Sigmoid colon (tissue), 4 donors: ENCODE measurements around the gene KCTD17.

ENCODE experiments used
- EP300 ChIP-seq, 4 donors: sonication (generic); formaldehyde crosslinking; IDR thresholded peaks; one replicate each; pipeline ENCODE4 v1.6.1; 2017; ENCODE audit warnings: antibody characterized with exemption in 4 of 4
- TF ChIP-seq, protein P1 (sequence below), 4 experiments: fragments of 450-650 bp in 3 of 4; fragments of 200-600 bp in 1 of 4; IDR thresholded peaks; one replicate each; pipeline ENCODE4 v1.5.1; 2016 to 2019; ENCODE audit warnings: antibody characterized with exemption in 4 of 4, mild to moderate bottlenecking in 3 of 4, moderate library complexity in 2 of 4

DNA sequence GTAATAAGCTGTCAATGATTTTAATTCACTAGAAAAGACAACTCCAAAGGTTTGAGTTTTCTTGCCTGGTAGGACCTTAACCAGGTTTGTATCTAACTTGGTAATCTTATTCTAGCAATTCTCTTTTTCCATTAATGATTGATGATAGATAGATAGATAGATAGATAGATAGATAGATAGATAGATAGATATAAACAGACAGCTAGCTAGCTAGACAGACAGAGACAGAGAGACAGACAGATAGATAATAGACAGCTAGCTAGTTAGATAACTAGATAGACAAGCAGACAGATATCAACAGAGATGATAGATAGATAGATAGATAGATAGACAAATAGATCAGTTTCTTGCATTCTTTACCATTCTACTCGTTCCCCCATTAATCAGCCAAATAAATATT, 42.7 kb downstream of the KCTD17 start:
- TF ChIP-seq, protein P1, sequence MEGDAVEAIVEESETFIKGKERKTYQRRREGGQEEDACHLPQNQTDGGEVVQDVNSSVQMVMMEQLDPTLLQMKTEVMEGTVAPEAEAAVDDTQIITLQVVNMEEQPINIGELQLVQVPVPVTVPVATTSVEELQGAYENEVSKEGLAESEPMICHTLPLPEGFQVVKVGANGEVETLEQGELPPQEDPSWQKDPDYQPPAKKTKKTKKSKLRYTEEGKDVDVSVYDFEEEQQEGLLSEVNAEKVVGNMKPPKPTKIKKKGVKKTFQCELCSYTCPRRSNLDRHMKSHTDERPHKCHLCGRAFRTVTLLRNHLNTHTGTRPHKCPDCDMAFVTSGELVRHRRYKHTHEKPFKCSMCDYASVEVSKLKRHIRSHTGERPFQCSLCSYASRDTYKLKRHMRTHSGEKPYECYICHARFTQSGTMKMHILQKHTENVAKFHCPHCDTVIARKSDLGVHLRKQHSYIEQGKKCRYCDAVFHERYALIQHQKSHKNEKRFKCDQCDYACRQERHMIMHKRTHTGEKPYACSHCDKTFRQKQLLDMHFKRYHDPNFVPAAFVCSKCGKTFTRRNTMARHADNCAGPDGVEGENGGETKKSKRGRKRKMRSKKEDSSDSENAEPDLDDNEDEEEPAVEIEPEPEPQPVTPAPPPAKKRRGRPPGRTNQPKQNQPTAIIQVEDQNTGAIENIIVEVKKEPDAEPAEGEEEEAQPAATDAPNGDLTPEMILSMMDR (IDR thresholded peaks at IDR 0.05) = no peak
- no peak for TF ChIP-seq EP300 (IDR thresholded peaks at IDR 0.05)
